NB4 (cell line): ENCODE results near the gene WDR35.
"Not testable (repeated sequence)": the region's sequence is repeated elsewhere in the genome, so short reads cannot be mapped to it uniquely, and the experiment has no call there.

Source experiments
- CTCF ChIP-seq: IDR thresholded peaks from one replicate; pipeline ENCODE4 v1.5.1; 2012; ENCODE audit warnings: low read depth, low read length
- MAX ChIP-seq: IDR thresholded peaks from 2 replicates; pipeline ENCODE4 v1.6.1; 2011; ENCODE audit warnings: low read depth, low read length
- MYC ChIP-seq: IDR thresholded peaks from 2 replicates; pipeline ENCODE4 v1.6.1; 2011; ENCODE audit warnings: low read depth, low read length
- POLR2A ChIP-seq: IDR thresholded peaks from 2 replicates; pipeline ENCODE4 v1.6.1; 2011; ENCODE audit warnings: mild to moderate bottlenecking; ENCODE audit not compliant: insufficient read length; ENCODE audit errors: extremely low read depth

GRCh38 chr2:19924526-19924925 is 65.4 kb downstream of the WDR35 start:
- not testable (repeated sequence) for TF ChIP-seq POLR2A, CTCF, MYC, MAX
